Ovary (tissue), 9 donors: ENCODE data around the gene MYPN. TPM values are rescaled to one million over a fixed set of nuclear protein-coding genes. Genes with fewer than 3 reads are reported as not detected.
"Not testable (repeated sequence)": the region's sequence is repeated elsewhere in the genome, so short reads cannot be mapped to it uniquely, and the experiment has no call there.

ENCODE experiments used
- DNase-seq, 5 donors: peaks; one replicate each; pipeline ENCODE4 v3.0.0-alpha.2; 2019 to 2020
- H3K27ac ChIP-seq, 2 donors: fragments of 200-600 bp; one replicate each; pipeline versions ENCODE4 v1.5.1 to v1.8.0; 2019 to 2022
- H3K27me3 ChIP-seq: fragments of 200-600 bp; one replicate; pipeline ENCODE4 v1.8.0; 2022
- H3K36me3 ChIP-seq: fragments of 200-600 bp; sonication (generic); one replicate; pipeline ENCODE4 v1.5.1; 2019
- H3K4me1 ChIP-seq: one replicate; pipeline ENCODE4 v1.8.1; 2013; ENCODE audit warnings: mild to moderate bottlenecking, moderate library complexity; ENCODE audit not compliant: insufficient read depth
- H3K4me3 ChIP-seq: fragments of 200-600 bp; sonication (generic); one replicate; pipeline ENCODE4 v1.5.1; 2017
- H3K9me3 ChIP-seq, 2 donors: fragments of 200-600 bp in 1 of 2; sonication (generic) in 1 of 2; one replicate each; pipeline versions ENCODE4 v1.5.1 to v1.8.1; 2013 to 2019; ENCODE audit warnings: mild to moderate bottlenecking in 1 of 2, moderate library complexity in 1 of 2
- EP300 ChIP-seq: sonication (generic); formaldehyde crosslinking; IDR thresholded peaks from one replicate; pipeline ENCODE4 v1.6.1; 2017; ENCODE audit warnings: antibody characterized with exemption
- POLR2A ChIP-seq: fragments of 450-650 bp; IDR thresholded peaks from one replicate; pipeline ENCODE4 v1.6.1; 2017; ENCODE audit warnings: antibody characterized with exemption, mild to moderate bottlenecking, moderate library complexity
- WGBS, 3 donors: extraction: QIAGEN DNeasy Blood & Tissue Kit in 1 of 3; methylation state at CpG; one replicate each; pipeline versions ENCODE4 v1.1.5 to v1.1.7; 2013 to 2017; 5-methylcytosine and 5-hydroxymethylcytosine counted together
- intact Hi-C, 4 donors: fragments of 100-400 bp; cut with DNase I; formaldehyde crosslinking; loops; one replicate each; pipeline versions ENCODE4 v1.11.0 to v1.15.1; 2022 to 2023
- polyA plus RNA-seq, 2 donors: library from polyadenylated mRNA; stranded (reverse); fragments of 200-250 nt in 1 of 2; fragments of 350-450 nt in 1 of 2; fragmentation: Illumina TruSeq in 1 of 2; extraction: RNeasy Lipid Tissue Mini Kit (QIAGEN cat#74804) in 1 of 2; gene quantifications; one replicate each; pipeline ENCODE4 v1.2.3, GENCODE V29; 2013 to 2014
- total RNA-seq, 7 donors: library from RNA; depleted of rRNA in 2 of 7; stranded (reverse); fragments of >200 nt in 2 of 7; fragmentation: NEBNext Ultra II Directional in 3 of 7; extraction: Animal tissue kit (Norgen Biotek cat#: 25700) in 3 of 7; gene quantifications; one replicate each; pipeline versions ENCODE4 v1.1.0 to v1.2.4, GENCODE V29; 2016 to 2023
- TF ChIP-seq, protein P1 (sequence below), 3 donors: fragments of 450-650 bp in 2 of 3; fragments of 200-600 bp in 1 of 3; IDR thresholded peaks; one replicate each; pipeline versions ENCODE4 v1.5.1 to v1.8.0; 2016 to 2022; ENCODE audit warnings: antibody characterized with exemption in 3 of 3, mild to moderate bottlenecking in 1 of 3
- donor health status: DM: no; HTN: no; CAD: no; lungs with moderate emphysema.
- donor health status: DM: no; HTN: no; CAD: no.
- donor health status: Bipolar disorder and iron deficiency.
- donor health status: DM: yes; HTN: yes; CAD: no.
- donor health status: DM: no; HTN: no; CAD: no.
- donor health status: DM: yes; HTN: yes; CAD: no.

The MYPN gene
- total and polyA plus RNA-seq, 9 donors: 0.05 to 0.18 (median 0.16) TPM; not detected in 5

DNA sequence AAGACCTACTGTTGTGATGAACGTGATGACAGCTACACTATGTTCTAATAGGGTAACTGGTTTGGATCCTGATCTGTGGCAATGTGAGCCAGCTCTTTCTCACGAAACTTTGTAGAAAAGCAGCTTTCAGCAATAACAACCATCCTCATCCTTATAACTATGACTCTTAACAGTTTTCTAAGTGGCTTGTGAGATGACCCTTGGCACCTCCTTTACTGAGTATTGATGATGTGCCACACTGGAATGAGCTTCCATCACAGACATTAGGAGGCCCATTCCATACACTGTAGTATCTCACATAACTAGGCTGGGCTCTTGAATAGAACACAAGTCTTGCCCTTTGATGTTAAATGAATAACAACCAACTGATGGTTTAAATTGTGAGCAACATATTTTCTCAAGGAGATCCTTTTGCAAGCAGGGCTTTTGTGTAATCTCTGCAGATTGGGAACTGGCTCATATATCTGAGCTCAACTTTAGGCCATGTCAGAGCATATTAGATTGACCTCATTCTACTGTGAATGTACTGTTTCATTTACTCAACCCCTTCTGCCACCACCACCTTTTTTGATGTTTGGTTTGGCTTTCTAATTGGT is 46.4 kb downstream of the MYPN start:
- Histone ChIP-seq H3K27me3 (no peaks in the 10 kb centered on the region), H3K4me1 (peaks cover 8% of the 10 kb centered on the region), H3K4me3 (no peak overlapping the region), H3K36me3 (no peaks in the 10 kb centered on the region), H3K9me3 (no peaks in the 10 kb centered on the region), H3K27ac (no peak overlapping the region)
- 48 to 96% (median 94%) methylated on average over 2 of the region's 2 CpGs for WGBS, 3 donors
- intact Hi-C loops: loop anchor here in 3 of 4 donors (5.0 to 10.0 kb wide), 3 partner anchors 73 to 301 kb away; no protein-coding TSS in a partner anchor
- TF ChIP-seq EP300 (no peak), POLR2A (no peak)
- TF ChIP-seq, protein P1, sequence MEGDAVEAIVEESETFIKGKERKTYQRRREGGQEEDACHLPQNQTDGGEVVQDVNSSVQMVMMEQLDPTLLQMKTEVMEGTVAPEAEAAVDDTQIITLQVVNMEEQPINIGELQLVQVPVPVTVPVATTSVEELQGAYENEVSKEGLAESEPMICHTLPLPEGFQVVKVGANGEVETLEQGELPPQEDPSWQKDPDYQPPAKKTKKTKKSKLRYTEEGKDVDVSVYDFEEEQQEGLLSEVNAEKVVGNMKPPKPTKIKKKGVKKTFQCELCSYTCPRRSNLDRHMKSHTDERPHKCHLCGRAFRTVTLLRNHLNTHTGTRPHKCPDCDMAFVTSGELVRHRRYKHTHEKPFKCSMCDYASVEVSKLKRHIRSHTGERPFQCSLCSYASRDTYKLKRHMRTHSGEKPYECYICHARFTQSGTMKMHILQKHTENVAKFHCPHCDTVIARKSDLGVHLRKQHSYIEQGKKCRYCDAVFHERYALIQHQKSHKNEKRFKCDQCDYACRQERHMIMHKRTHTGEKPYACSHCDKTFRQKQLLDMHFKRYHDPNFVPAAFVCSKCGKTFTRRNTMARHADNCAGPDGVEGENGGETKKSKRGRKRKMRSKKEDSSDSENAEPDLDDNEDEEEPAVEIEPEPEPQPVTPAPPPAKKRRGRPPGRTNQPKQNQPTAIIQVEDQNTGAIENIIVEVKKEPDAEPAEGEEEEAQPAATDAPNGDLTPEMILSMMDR (IDR thresholded peaks at IDR 0.05): no peak
- DNase-seq: no peak

- WGBS, 3 donors: 24 to 39% (median 35%) methylated on average over 11 of the region's 11 CpGs
- H3K27ac ChIP-seq: no peak overlapping the region
Observed at GRCh38 chr10:68156373-68157185, 47.3 kb downstream of the MYPN start.

DNA sequence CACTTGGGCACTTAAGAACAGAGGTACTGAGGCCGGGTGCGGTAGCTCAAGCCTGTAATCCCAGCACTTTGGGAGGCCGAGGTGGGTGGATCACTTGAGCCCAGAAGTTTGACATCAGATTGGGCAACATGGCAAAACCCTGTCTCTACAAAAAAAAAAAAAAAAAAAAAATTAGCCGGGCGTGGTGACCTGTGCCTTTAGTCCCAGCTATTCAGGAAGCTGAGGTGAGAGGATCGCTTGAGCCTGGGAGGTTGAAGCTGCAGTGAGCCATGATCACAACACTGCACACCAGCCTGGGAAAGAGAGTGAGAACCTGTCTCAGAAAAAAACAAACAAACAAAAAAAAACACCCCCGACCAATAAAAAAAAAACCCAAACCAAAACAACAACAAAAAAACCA is 48.2 kb downstream of the MYPN start:
- not testable (repeated sequence) for H3K36me3 ChIP-seq, H3K4me1 ChIP-seq, H3K27ac ChIP-seq, H3K9me3 ChIP-seq, DNase-seq, H3K27me3 ChIP-seq, H3K4me3 ChIP-seq
- 88 to 89% (median 89%) methylated on average over 7 of the region's 7 CpGs for WGBS, 3 donors
- intact Hi-C loops: loop anchor here in 3 of 4 donors (5.0 to 10.0 kb wide), 3 partner anchors 75 to 303 kb away; no protein-coding TSS in a partner anchor

More at GRCh38 chr10:68156373-68157185, 47.3 kb downstream of the MYPN start:
- TF ChIP-seq POLR2A: no peak
- no peak for TF ChIP-seq EP300
- TF ChIP-seq, protein P1 (IDR thresholded peaks at IDR 0.05): peak; percentile 59 to 74 (median 69)
- DNase-seq: peak in 4 of 5 donors; percentile 47 to 75 (median 56)
- no peaks in the 10 kb centered on the region for H3K36me3 ChIP-seq
- no peaks in the 10 kb centered on the region for H3K27me3 ChIP-seq
- no peak overlapping the region for H3K4me3 ChIP-seq
- peaks cover 8% of the 10 kb centered on the region for H3K4me1 ChIP-seq
- H3K9me3 ChIP-seq: no peaks in the 10 kb centered on the region
- intact Hi-C loops: loop anchor here in 3 of 4 donors (5.0 to 10.0 kb wide), 3 partner anchors 74 to 302 kb away; no protein-coding TSS in a partner anchor

DNA sequence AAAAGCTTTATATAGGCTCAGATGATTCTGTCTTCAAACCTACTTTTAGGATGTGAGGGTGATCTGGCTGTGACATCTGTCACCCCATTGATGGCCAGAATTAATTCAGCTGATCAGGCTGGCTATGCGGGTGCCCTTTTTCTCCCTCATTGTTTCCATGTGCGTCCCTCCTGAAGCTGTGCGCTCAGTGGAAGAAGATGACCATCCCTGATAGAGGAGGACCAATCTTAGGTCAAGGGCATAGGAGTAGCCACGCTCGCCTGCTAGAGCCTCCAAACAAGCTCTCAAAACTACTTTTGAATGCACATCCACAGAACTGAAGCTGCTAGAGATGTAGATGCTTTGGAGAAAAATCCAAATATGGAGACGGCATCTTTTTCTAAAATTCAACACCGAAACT is 48.7 kb downstream of the MYPN start:
- H3K9me3 ChIP-seq: no peaks in the 10 kb centered on the region
- H3K27ac ChIP-seq: no peak overlapping the region
- intact Hi-C loops: loop anchor here in 3 of 4 donors (5.0 to 10.0 kb wide), 3 partner anchors 76 to 303 kb away; no protein-coding TSS in a partner anchor
- WGBS, 3 donors: 53 to 76% (median 69%) methylated on average over 7 of the region's 7 CpGs
- H3K36me3 ChIP-seq: no peaks in the 10 kb centered on the region
- no peak for DNase-seq
- peaks cover 8% of the 10 kb centered on the region for H3K4me1 ChIP-seq
- TF ChIP-seq, protein P1 (IDR thresholded peaks at IDR 0.05): no peak
- TF ChIP-seq POLR2A (no peak), EP300 (no peak)
- no peaks in the 10 kb centered on the region for H3K27me3 ChIP-seq
- no peak overlapping the region for H3K4me3 ChIP-seq
